ENCODE data around the gene UGGT1. TPM values are rescaled to one million over a fixed set of nuclear protein-coding genes. Genes with fewer than 3 reads are reported as not detected.

Gene UGGT1
- total and polyA plus RNA-seq, 9 donors, result 7.1 to 42.5 (median 22.5) TPM

GRCh38 chr2:128134573-128134972 is 43.6 kb downstream of the UGGT1 start:
- Histone ChIP-seq H3K36me3 (no peaks in the 10 kb centered on the region), H3K4me1 (ENCODE audit: insufficient read depth) (no peaks in the 10 kb centered on the region), H3K4me3 (no peak overlapping the region), H3K27ac (no peak overlapping the region), H3K9me3 (no peaks in the 10 kb centered on the region), H3K27me3 (no peaks in the 10 kb centered on the region)
- intact Hi-C loops (cut with DNase I), result no loop called here
- no peak for TF ChIP-seq CTCF (IDR thresholded peaks at IDR 0.05)
- no peak for TF ChIP-seq EP300 (IDR thresholded peaks at IDR 0.05)
- TF ChIP-seq POLR2A (IDR thresholded peaks at IDR 0.05), result no peak
- no peak for DNase-seq
- 91 to 93% (median 93%) methylated on average over 5 of the region's 5 CpGs for WGBS, 3 donors

- no peak for DNase-seq
- TF ChIP-seq POLR2A (IDR thresholded peaks at IDR 0.05) (no peak), CTCF (IDR thresholded peaks at IDR 0.05) (no peak), EP300 (IDR thresholded peaks at IDR 0.05) (no peak)
- H3K27ac ChIP-seq, result no peak overlapping the region
- H3K27me3 ChIP-seq, result no peaks in the 10 kb centered on the region
- 94 to 99% (median 95%) methylated on average over 3 of the region's 3 CpGs for WGBS, 3 donors
- H3K4me3 ChIP-seq, result no peak overlapping the region
- H3K9me3 ChIP-seq, result no peaks in the 10 kb centered on the region
- H3K36me3 ChIP-seq, result no peaks in the 10 kb centered on the region
- intact Hi-C loops (cut with DNase I), result no loop called here
- H3K4me1 ChIP-seq (ENCODE audit: insufficient read depth), result no peaks in the 10 kb centered on the region
These were observed 46.2 kb downstream of the UGGT1 start for GRCh38 chr2:128137094-128137616.

GRCh38 chr2:128139624-128140023 is 48.6 kb downstream of the UGGT1 start:
- H3K4me3 ChIP-seq, result no peak overlapping the region
- no peaks in the 10 kb centered on the region for H3K4me1 ChIP-seq (ENCODE audit: insufficient read depth)
- H3K27ac ChIP-seq, result no peak overlapping the region
- TF ChIP-seq POLR2A (IDR thresholded peaks at IDR 0.05), result no peak
- TF ChIP-seq CTCF (IDR thresholded peaks at IDR 0.05), result no peak
- TF ChIP-seq EP300 (IDR thresholded peaks at IDR 0.05), result no peak
- H3K27me3 ChIP-seq, result no peaks in the 10 kb centered on the region
- WGBS, 3 donors, result 92 to 96% (median 95%) methylated on average over 9 of the region's 9 CpGs
- no peaks in the 10 kb centered on the region for H3K9me3 ChIP-seq
- no peak for DNase-seq
- intact Hi-C loops (cut with DNase I), result no loop called here
- H3K36me3 ChIP-seq, result no peaks in the 10 kb centered on the region

GRCh38 chr2:128145651-128146050 is 54.7 kb downstream of the UGGT1 start:
- intact Hi-C loops (cut with DNase I), result no loop called here
- Histone ChIP-seq H3K27me3 (no peaks in the 10 kb centered on the region), H3K4me3 (no peak overlapping the region), H3K9me3 (no peaks in the 10 kb centered on the region), H3K36me3 (no peaks in the 10 kb centered on the region), H3K27ac (no peak overlapping the region), H3K4me1 (ENCODE audit: insufficient read depth) (no peaks in the 10 kb centered on the region)
- no peak for TF ChIP-seq EP300 (IDR thresholded peaks at IDR 0.05)
- TF ChIP-seq CTCF (IDR thresholded peaks at IDR 0.05), result no peak
- TF ChIP-seq POLR2A (IDR thresholded peaks at IDR 0.05), result no peak
- DNase-seq, result no peak
- 71 to 80% (median 79%) methylated on average over 3 of the region's 3 CpGs for WGBS, 3 donors
